Activated naive CD4-positive, alpha-beta T cell treated with anti-CD3 and anti-CD28 coated beads, Interleukin-2, amount 50 U/mL, for 16 hours (primary cell): ENCODE measurements around the gene WASHC1.
"Not testable (repeated sequence)": the region's sequence is repeated elsewhere in the genome, so short reads cannot be mapped to it uniquely, and the experiment has no call there.

Experiments
- DNase-seq: peaks from one replicate; pipeline ENCODE4 v3.0.0-alpha.2; 2020

WASHC1 gene

DNA sequence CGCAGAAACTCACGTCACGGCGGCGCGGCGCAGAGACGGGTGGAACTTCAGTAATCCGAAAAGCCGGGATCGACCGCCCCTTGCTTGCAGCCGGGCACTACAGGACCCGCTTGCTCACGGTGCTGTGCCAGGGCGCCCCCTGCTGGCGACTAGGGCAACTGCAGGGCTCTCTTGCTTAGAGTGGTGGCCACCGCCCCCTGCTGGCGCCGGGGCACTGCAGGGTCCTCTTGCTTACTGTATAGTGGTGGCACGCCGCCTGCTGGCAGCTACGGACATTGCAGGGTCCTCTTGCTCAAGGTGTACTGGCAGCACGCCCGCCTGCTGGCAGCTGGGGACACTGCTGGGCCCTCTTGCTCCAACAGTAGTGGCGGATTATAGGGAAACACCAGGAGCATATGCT is 18.1 kb downstream of the WASHC1 start:
- peak; percentile 75 for DNase-seq

DNA sequence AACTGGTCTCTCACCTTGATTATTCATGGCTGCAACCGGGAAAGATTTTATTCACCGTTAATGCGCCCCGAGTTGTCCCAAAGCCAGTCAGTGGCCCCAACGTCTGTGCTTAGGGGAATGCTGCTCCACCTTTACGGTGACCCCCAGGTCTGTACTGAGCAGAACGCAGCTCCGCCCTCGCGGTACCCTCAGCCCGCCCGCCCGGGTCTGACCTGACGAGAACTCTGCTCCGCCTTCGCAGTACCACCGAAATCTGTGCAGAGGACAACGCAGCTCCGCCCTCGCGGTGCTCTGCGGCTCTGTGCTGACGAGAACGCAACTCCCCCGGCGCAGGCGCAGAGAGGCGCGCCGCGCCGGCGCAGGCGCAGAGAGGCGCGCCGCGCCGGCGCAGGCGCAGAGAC is 18.6 kb downstream of the WASHC1 start:
- not testable (repeated sequence) for DNase-seq

DNA sequence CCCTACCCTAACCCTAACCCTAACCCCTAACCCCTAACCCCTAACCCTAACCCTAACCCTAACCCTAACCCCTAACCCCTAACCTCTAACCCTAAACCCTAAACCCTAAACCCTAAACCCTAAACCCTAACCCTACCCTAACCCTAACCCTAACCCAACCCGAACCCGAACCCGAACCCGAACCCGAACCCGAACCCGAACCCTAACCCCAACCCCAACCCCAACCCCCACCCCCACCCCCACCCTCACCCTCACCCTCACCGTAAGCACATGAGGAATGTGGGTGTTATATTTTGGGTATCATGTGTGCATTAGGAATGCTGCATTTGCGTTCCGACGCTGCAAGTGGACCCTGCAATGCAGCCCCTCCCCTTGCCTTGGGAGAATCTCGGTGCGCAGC is 19.0 kb downstream of the WASHC1 start:
- DNase-seq = not testable (repeated sequence)
